NCI-H1105 (cell line): ENCODE measurements around the gene IGFBP6.
"Not testable (repeated sequence)": the region's sequence is repeated elsewhere in the genome, so short reads cannot be mapped to it uniquely, and the experiment has no call there.

Source experiments
- DNase-seq: peaks from one replicate; lab custom pipeline; 2025; lab: John Stamatoyannopoulos, UW

The IGFBP6 gene

GRCh38 chr12:53070877-53071492, 26.5 kb upstream of the IGFBP6 start:
- DNase-seq = no peak

- peak; percentile 22 for DNase-seq
Measured at GRCh38 chr12:53071591-53072551, 25.6 kb upstream of the IGFBP6 start.

- DNase-seq = no peak
Measured at GRCh38 chr12:53073881-53074280, 23.6 kb upstream of the IGFBP6 start.

- DNase-seq = no peak
Measured at GRCh38 chr12:53074283-53074998, 23.0 kb upstream of the IGFBP6 start.

- DNase-seq = no peak
Measured at GRCh38 chr12:53074999-53075370, 22.5 kb upstream of the IGFBP6 start.

- DNase-seq = no peak
Measured at GRCh38 chr12:53076461-53076860, 21.0 kb upstream of the IGFBP6 start.

- DNase-seq = no peak
Measured at GRCh38 chr12:53077030-53077429, 20.4 kb upstream of the IGFBP6 start.

GRCh38 chr12:53078425-53079225, 18.8 kb upstream of the IGFBP6 start:
- peak; percentile 56 for DNase-seq

GRCh38 chr12:53079226-53080117, 18.0 kb upstream of the IGFBP6 start, which contains the start of gene SPRYD3:
Gene SPRYD3, minus strand, starts transcription at chr12:53079390. Its CDS starts 57 bp downstream, at chr12:53079333.
- peak; percentile 84 for DNase-seq

- DNase-seq = no peak
Measured at GRCh38 chr12:53082637-53083175, 14.8 kb upstream of the IGFBP6 start.

- DNase-seq = no peak
Measured at GRCh38 chr12:53086361-53086760, 11.1 kb upstream of the IGFBP6 start.

- no peak for DNase-seq
Measured at GRCh38 chr12:53090105-53090504, 7.4 kb upstream of the IGFBP6 start.

- DNase-seq = no peak
Measured at GRCh38 chr12:53090554-53090953, 6.9 kb upstream of the IGFBP6 start.

GRCh38 chr12:53091756-53092155, 5.7 kb upstream of the IGFBP6 start:
- no peak for DNase-seq

- no peak for DNase-seq
Measured at GRCh38 chr12:53093777-53094393, 3.6 kb upstream of the IGFBP6 start.

- no peak for DNase-seq
Measured at GRCh38 chr12:53094394-53094787, 3.1 kb upstream of the IGFBP6 start.

GRCh38 chr12:53094796-53095595, 2.5 kb upstream of the IGFBP6 start:
- not testable (repeated sequence) for DNase-seq

- not testable (repeated sequence) for DNase-seq
Measured at GRCh38 chr12:53095596-53095895, 1.9 kb upstream of the IGFBP6 start.

- DNase-seq = no peak
Measured at GRCh38 chr12:53096089-53096741, 1.3 kb upstream of the IGFBP6 start.
